Measurements from ENCODE around the gene CLIC5. TPM values are rescaled to one million over a fixed set of nuclear protein-coding genes. Genes with fewer than 3 reads are reported as not detected.

CLIC5 gene
- polyA plus RNA-seq, 2 donors, result 0.25 to 0.37 TPM

GRCh38 chr6:45892696-45893245 is 122.9 kb downstream of the CLIC5 start:
- no peak overlapping the region for H3K4me3 ChIP-seq (ENCODE audit: low read depth in 1 of 2, low read length in 2 of 2)
- no peaks in the 10 kb centered on the region for H3K27me3 ChIP-seq (ENCODE audit: control insufficient read depth in 1 of 2, insufficient read depth in 2 of 2, low read length in 2 of 2)
- H3K9me3 ChIP-seq (ENCODE audit: control insufficient read depth in 2 of 2, insufficient read depth in 1 of 2, low read depth in 1 of 2, low read length in 1 of 2), result no peaks in the 10 kb centered on the region
- 64 to 80% methylated on average over 4 of the region's 4 CpGs for WGBS, 2 donors
- no peaks in the 10 kb centered on the region for H3K4me1 ChIP-seq (ENCODE audit: control insufficient read depth in 2 of 2, insufficient read depth in 2 of 2, low read length in 1 of 2)
- H3K36me3 ChIP-seq (ENCODE audit: control insufficient read depth in 2 of 2, insufficient read depth in 2 of 2, low read length in 1 of 2), result no peaks in the 10 kb centered on the region
- H3K27ac ChIP-seq (ENCODE audit: low read depth in 2 of 2, low read length in 1 of 2), result no peak overlapping the region

DNA sequence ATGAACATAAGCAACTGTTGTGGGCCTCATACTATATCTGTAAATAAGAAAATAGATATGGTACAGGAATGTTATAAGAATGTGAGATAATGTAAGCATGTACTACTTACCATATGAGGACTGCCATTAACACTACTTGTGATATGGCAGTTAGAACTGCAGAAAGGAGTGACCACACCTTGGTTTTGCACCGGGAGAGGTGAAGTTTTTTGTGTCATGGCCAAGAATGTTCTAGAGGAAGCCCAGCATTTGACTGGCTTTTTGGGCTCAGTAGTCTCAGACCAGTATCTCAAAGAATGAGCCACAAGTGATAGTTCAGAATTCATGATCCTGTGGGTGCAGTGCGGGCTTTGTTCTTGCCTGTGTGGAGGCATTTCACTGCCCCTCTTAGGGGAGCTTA is 123.5 kb downstream of the CLIC5 start:
- no peaks in the 10 kb centered on the region for H3K27me3 ChIP-seq (ENCODE audit: control insufficient read depth in 1 of 2, insufficient read depth in 2 of 2, low read length in 2 of 2)
- H3K27ac ChIP-seq (ENCODE audit: low read depth in 2 of 2, low read length in 1 of 2), result no peak overlapping the region
- 91 to 95% methylated on average over 2 of the region's 2 CpGs for WGBS, 2 donors
- H3K4me3 ChIP-seq (ENCODE audit: low read depth in 1 of 2, low read length in 2 of 2), result no peak overlapping the region
- no peaks in the 10 kb centered on the region for H3K4me1 ChIP-seq (ENCODE audit: control insufficient read depth in 2 of 2, insufficient read depth in 2 of 2, low read length in 1 of 2)
- no peaks in the 10 kb centered on the region for H3K9me3 ChIP-seq (ENCODE audit: control insufficient read depth in 2 of 2, insufficient read depth in 1 of 2, low read depth in 1 of 2, low read length in 1 of 2)
- H3K36me3 ChIP-seq (ENCODE audit: control insufficient read depth in 2 of 2, insufficient read depth in 2 of 2, low read length in 1 of 2), result no peaks in the 10 kb centered on the region

- Histone ChIP-seq H3K9me3 (ENCODE audit: control insufficient read depth in 2 of 2, insufficient read depth in 1 of 2, low read depth in 1 of 2, low read length in 1 of 2) (no peaks in the 10 kb centered on the region), H3K4me1 (ENCODE audit: control insufficient read depth in 2 of 2, insufficient read depth in 2 of 2, low read length in 1 of 2) (no peaks in the 10 kb centered on the region), H3K36me3 (ENCODE audit: control insufficient read depth in 2 of 2, insufficient read depth in 2 of 2, low read length in 1 of 2) (no peaks in the 10 kb centered on the region), H3K27ac (ENCODE audit: low read depth in 2 of 2, low read length in 1 of 2) (no peak overlapping the region), H3K4me3 (ENCODE audit: low read depth in 1 of 2, low read length in 2 of 2) (no peak overlapping the region), H3K27me3 (ENCODE audit: control insufficient read depth in 1 of 2, insufficient read depth in 2 of 2, low read length in 2 of 2) (peaks cover 0 to 4% of the 10 kb centered on the region in 2 donors)
- WGBS, 2 donors, result 41 to 48% methylated on average over 2 of the region's 2 CpGs
Measured at GRCh38 chr6:45886776-45887175, 128.9 kb downstream of the CLIC5 start.

- 73 to 98% methylated on average over 4 of the region's 4 CpGs for WGBS, 2 donors
- no peaks in the 10 kb centered on the region for H3K9me3 ChIP-seq (ENCODE audit: control insufficient read depth in 2 of 2, insufficient read depth in 1 of 2, low read depth in 1 of 2, low read length in 1 of 2)
- no peaks in the 10 kb centered on the region for H3K4me1 ChIP-seq (ENCODE audit: control insufficient read depth in 2 of 2, insufficient read depth in 2 of 2, low read length in 1 of 2)
- H3K36me3 ChIP-seq (ENCODE audit: control insufficient read depth in 2 of 2, insufficient read depth in 2 of 2, low read length in 1 of 2), result no peaks in the 10 kb centered on the region
- no peak overlapping the region for H3K4me3 ChIP-seq (ENCODE audit: low read depth in 1 of 2, low read length in 2 of 2)
- H3K27me3 ChIP-seq (ENCODE audit: control insufficient read depth in 1 of 2, insufficient read depth in 2 of 2, low read length in 2 of 2), result peaks cover 0 to 4% of the 10 kb centered on the region in 2 donors
- H3K27ac ChIP-seq (ENCODE audit: low read depth in 2 of 2, low read length in 1 of 2), result no peak overlapping the region
Measured at GRCh38 chr6:45884336-45884735, 131.3 kb downstream of the CLIC5 start.

GRCh38 chr6:45882671-45883070 is 133.0 kb downstream of the CLIC5 start:
- peaks cover 0 to 4% of the 10 kb centered on the region in 2 donors for H3K27me3 ChIP-seq (ENCODE audit: control insufficient read depth in 1 of 2, insufficient read depth in 2 of 2, low read length in 2 of 2)
- WGBS, 2 donors, result 96 to 98% methylated on average over 2 of the region's 2 CpGs
- H3K27ac ChIP-seq (ENCODE audit: low read depth in 2 of 2, low read length in 1 of 2), result no peak overlapping the region
- H3K4me1 ChIP-seq (ENCODE audit: control insufficient read depth in 2 of 2, insufficient read depth in 2 of 2, low read length in 1 of 2), result no peaks in the 10 kb centered on the region
- no peak overlapping the region for H3K4me3 ChIP-seq (ENCODE audit: low read depth in 1 of 2, low read length in 2 of 2)
- no peaks in the 10 kb centered on the region for H3K9me3 ChIP-seq (ENCODE audit: control insufficient read depth in 2 of 2, insufficient read depth in 1 of 2, low read depth in 1 of 2, low read length in 1 of 2)
- H3K36me3 ChIP-seq (ENCODE audit: control insufficient read depth in 2 of 2, insufficient read depth in 2 of 2, low read length in 1 of 2), result no peaks in the 10 kb centered on the region

DNA sequence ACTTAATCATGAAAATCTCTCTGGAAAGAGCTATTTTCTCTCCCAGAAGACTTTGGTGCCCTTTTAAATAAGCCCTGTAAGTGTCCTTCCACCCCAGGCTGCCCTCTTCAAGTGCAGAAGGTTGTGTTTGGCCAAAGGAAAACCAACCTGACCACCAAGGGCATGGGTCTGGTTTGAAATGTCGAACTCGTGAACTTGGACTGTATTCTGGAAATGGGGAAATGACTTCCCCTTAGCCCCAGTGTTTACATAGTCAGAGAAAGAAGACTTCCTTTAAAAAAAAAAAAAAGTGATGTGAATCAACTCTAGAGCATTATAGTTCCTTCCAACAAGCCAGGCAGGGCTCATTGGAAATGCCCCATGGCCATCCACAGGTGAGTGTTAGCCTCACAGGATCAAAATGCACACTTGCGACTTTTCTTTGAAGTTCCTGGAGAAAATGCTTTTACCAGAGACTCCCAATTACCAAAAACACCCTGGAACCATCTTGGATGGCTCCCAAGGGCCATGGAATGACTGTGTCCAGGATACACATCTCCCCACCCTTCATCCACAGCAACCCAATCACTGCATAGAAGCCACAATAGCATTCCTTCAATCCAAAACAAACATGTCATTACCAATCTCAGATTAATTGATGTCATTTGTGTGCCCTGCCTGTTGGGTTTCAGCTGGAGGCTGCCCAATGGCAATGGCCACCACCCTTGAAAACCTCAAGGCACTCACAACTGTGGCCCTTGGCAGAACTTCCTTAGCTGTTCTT is 133.8 kb downstream of the CLIC5 start:
- Histone ChIP-seq H3K27me3 (ENCODE audit: control insufficient read depth in 1 of 2, insufficient read depth in 2 of 2, low read length in 2 of 2) (peaks cover 0 to 2% of the 10 kb centered on the region in 2 donors), H3K9me3 (ENCODE audit: control insufficient read depth in 2 of 2, insufficient read depth in 1 of 2, low read depth in 1 of 2, low read length in 1 of 2) (no peaks in the 10 kb centered on the region), H3K4me3 (ENCODE audit: low read depth in 1 of 2, low read length in 2 of 2) (no peak overlapping the region), H3K36me3 (ENCODE audit: control insufficient read depth in 2 of 2, insufficient read depth in 2 of 2, low read length in 1 of 2) (no peaks in the 10 kb centered on the region), H3K27ac (ENCODE audit: low read depth in 2 of 2, low read length in 1 of 2) (no peak overlapping the region), H3K4me1 (ENCODE audit: control insufficient read depth in 2 of 2, insufficient read depth in 2 of 2, low read length in 1 of 2) (no peaks in the 10 kb centered on the region)
- 66 to 79% methylated on average over 3 of the region's 3 CpGs for WGBS, 2 donors

DNA sequence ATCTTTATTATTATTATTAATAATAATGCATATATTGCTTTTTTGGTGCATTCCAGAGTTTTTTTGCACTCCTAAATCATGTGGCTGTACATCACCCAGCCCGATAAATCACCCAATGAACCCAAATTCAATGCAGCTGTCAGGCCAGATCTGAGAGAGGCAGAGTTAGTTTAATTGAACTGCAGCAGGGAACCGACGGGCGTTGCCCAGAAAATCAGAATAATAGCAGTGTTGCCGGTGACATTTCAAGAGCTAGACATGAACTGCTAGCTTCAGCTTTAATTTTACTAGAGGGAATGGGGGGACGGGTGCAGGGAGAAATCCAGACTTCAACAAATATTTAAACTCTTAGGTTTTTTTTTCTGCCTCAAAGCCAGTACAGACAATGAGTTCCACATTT is 135.0 kb downstream of the CLIC5 start:
- no peaks in the 10 kb centered on the region for H3K36me3 ChIP-seq (ENCODE audit: control insufficient read depth in 2 of 2, insufficient read depth in 2 of 2, low read length in 1 of 2)
- H3K9me3 ChIP-seq (ENCODE audit: control insufficient read depth in 2 of 2, insufficient read depth in 1 of 2, low read depth in 1 of 2, low read length in 1 of 2), result no peaks in the 10 kb centered on the region
- H3K27ac ChIP-seq (ENCODE audit: low read depth in 2 of 2, low read length in 1 of 2), result no peak overlapping the region
- 60 to 62% methylated on average over 6 of the region's 6 CpGs for WGBS, 2 donors
- no peaks in the 10 kb centered on the region for H3K27me3 ChIP-seq (ENCODE audit: control insufficient read depth in 1 of 2, insufficient read depth in 2 of 2, low read length in 2 of 2)
- H3K4me1 ChIP-seq (ENCODE audit: control insufficient read depth in 2 of 2, insufficient read depth in 2 of 2, low read length in 1 of 2), result no peaks in the 10 kb centered on the region
- no peak overlapping the region for H3K4me3 ChIP-seq (ENCODE audit: low read depth in 1 of 2, low read length in 2 of 2)

DNA sequence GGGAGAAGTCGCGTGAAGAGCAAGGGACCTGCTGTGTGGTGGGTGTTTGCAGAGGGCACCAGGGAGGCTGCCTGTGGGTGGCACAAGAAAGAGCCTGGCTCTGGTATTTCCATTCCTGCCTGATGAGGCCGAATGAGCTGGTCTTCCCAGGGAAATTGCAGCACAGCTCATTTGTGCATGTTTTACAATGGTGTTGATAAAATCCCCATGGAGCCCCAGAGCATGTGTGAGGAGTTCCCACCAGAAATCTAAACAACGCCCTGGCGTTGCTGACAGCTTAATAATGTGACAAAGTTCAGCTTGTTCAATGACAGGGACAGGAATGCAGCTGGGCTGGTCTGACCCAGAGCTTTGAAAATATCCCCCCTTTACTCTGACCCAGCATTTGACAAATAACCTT is 135.5 kb downstream of the CLIC5 start:
- Histone ChIP-seq H3K4me1 (ENCODE audit: control insufficient read depth in 2 of 2, insufficient read depth in 2 of 2, low read length in 1 of 2) (no peaks in the 10 kb centered on the region), H3K36me3 (ENCODE audit: control insufficient read depth in 2 of 2, insufficient read depth in 2 of 2, low read length in 1 of 2) (no peaks in the 10 kb centered on the region), H3K27ac (ENCODE audit: low read depth in 2 of 2, low read length in 1 of 2) (no peak overlapping the region), H3K27me3 (ENCODE audit: control insufficient read depth in 1 of 2, insufficient read depth in 2 of 2, low read length in 2 of 2) (no peaks in the 10 kb centered on the region), H3K4me3 (ENCODE audit: low read depth in 1 of 2, low read length in 2 of 2) (no peak overlapping the region), H3K9me3 (ENCODE audit: control insufficient read depth in 2 of 2, insufficient read depth in 1 of 2, low read depth in 1 of 2, low read length in 1 of 2) (no peaks in the 10 kb centered on the region)
- 58 to 62% methylated on average over 5 of the region's 5 CpGs for WGBS, 2 donors

- no peak overlapping the region for H3K4me3 ChIP-seq (ENCODE audit: low read depth in 1 of 2, low read length in 2 of 2)
- no peaks in the 10 kb centered on the region for H3K9me3 ChIP-seq (ENCODE audit: control insufficient read depth in 2 of 2, insufficient read depth in 1 of 2, low read depth in 1 of 2, low read length in 1 of 2)
- H3K27ac ChIP-seq (ENCODE audit: low read depth in 2 of 2, low read length in 1 of 2), result no peak overlapping the region
- H3K36me3 ChIP-seq (ENCODE audit: control insufficient read depth in 2 of 2, insufficient read depth in 2 of 2, low read length in 1 of 2), result no peaks in the 10 kb centered on the region
- H3K27me3 ChIP-seq (ENCODE audit: control insufficient read depth in 1 of 2, insufficient read depth in 2 of 2, low read length in 2 of 2), result no peaks in the 10 kb centered on the region
- H3K4me1 ChIP-seq (ENCODE audit: control insufficient read depth in 2 of 2, insufficient read depth in 2 of 2, low read length in 1 of 2), result no peaks in the 10 kb centered on the region
- WGBS, 2 donors, result 85 to 90% methylated on average over 5 of the region's 5 CpGs
Measured at GRCh38 chr6:45877970-45878590, 137.6 kb downstream of the CLIC5 start.
